Mucosa of rectum (tissue), 2 donors: ENCODE data around the gene RAB9B.

Experiments
- H3K27ac ChIP-seq, 2 donors: one replicate each; pipeline ENCODE4 v1.7.0; 2013; ENCODE audit warnings: inconsistent platforms in 2 of 2, low read depth in 2 of 2, low read length in 2 of 2
- H3K27me3 ChIP-seq, 2 donors: one replicate each; pipeline ENCODE4 v1.7.0; 2013; ENCODE audit warnings: low read length in 2 of 2; ENCODE audit not compliant: control insufficient read depth in 2 of 2, insufficient read depth in 2 of 2
- H3K36me3 ChIP-seq, 2 donors: one replicate each; pipeline ENCODE4 v1.7.0; 2013; ENCODE audit warnings: low read length in 2 of 2; ENCODE audit not compliant: control insufficient read depth in 2 of 2, insufficient read depth in 2 of 2
- H3K4me1 ChIP-seq, 2 donors: one replicate each; pipeline ENCODE4 v1.7.0; 2013; ENCODE audit warnings: low read length in 2 of 2, mild to moderate bottlenecking in 1 of 2; ENCODE audit not compliant: control insufficient read depth in 2 of 2, insufficient read depth in 2 of 2
- H3K4me3 ChIP-seq, 2 donors: one replicate each; pipeline ENCODE4 v1.7.0; 2013; ENCODE audit warnings: low read length in 2 of 2
- H3K9ac ChIP-seq, 2 donors: one replicate each; pipeline ENCODE4 v1.7.0; 2013; ENCODE audit warnings: low read length in 2 of 2, low read depth in 1 of 2, mild to moderate bottlenecking in 1 of 2
- H3K9me3 ChIP-seq, 2 donors: one replicate each; pipeline ENCODE4 v1.7.0; 2013; ENCODE audit warnings: low read length in 2 of 2; ENCODE audit not compliant: control insufficient read depth in 2 of 2
- donor health status: healthy.
- donor health status: Normal muscosa, but diverticular disease.

Gene RAB9B

GRCh38 chrX:103791228-103791627, 40.8 kb downstream of the RAB9B start:
- H3K27me3 ChIP-seq = peaks cover 3 to 4% of the 10 kb centered on the region in 2 donors
- H3K9me3 ChIP-seq = no peaks in the 10 kb centered on the region
- H3K27ac ChIP-seq = no peak overlapping the region
- H3K9ac ChIP-seq = no peak overlapping the region
- no peaks in the 10 kb centered on the region for H3K4me1 ChIP-seq
- no peak overlapping the region for H3K4me3 ChIP-seq
- H3K36me3 ChIP-seq = no peaks in the 10 kb centered on the region

- H3K27me3 ChIP-seq = peaks cover 3 to 4% of the 10 kb centered on the region in 2 donors
Measured at GRCh38 chrX:103789004-103789403, 43.1 kb downstream of the RAB9B start.

GRCh38 chrX:103783971-103784370, 48.1 kb downstream of the RAB9B start:
- H3K4me1 ChIP-seq = no peaks in the 10 kb centered on the region
- no peak overlapping the region for H3K4me3 ChIP-seq
- no peak overlapping the region for H3K27ac ChIP-seq
- H3K27me3 ChIP-seq = peaks cover 0 to 3% of the 10 kb centered on the region in 2 donors
- H3K36me3 ChIP-seq = no peaks in the 10 kb centered on the region
- no peak overlapping the region for H3K9ac ChIP-seq
- no peaks in the 10 kb centered on the region for H3K9me3 ChIP-seq

More at GRCh38 chrX:103789004-103789403, 43.1 kb downstream of the RAB9B start:
- Histone ChIP-seq H3K4me1 (no peaks in the 10 kb centered on the region), H3K9me3 (no peaks in the 10 kb centered on the region), H3K4me3 (no peak overlapping the region), H3K27ac (no peak overlapping the region), H3K36me3 (no peaks in the 10 kb centered on the region), H3K9ac (no peak overlapping the region)

GRCh38 chrX:103783196-103783595, 48.9 kb downstream of the RAB9B start:
- Histone ChIP-seq H3K9me3 (no peaks in the 10 kb centered on the region), H3K4me1 (no peaks in the 10 kb centered on the region), H3K9ac (no peak overlapping the region), H3K27me3 (no peaks in the 10 kb centered on the region), H3K27ac (no peak overlapping the region), H3K36me3 (no peaks in the 10 kb centered on the region), H3K4me3 (no peak overlapping the region)

- no peaks in the 10 kb centered on the region for H3K27me3 ChIP-seq
- no peaks in the 10 kb centered on the region for H3K36me3 ChIP-seq
- no peak overlapping the region for H3K4me3 ChIP-seq
- no peaks in the 10 kb centered on the region for H3K4me1 ChIP-seq
- no peaks in the 10 kb centered on the region for H3K9me3 ChIP-seq
- H3K9ac ChIP-seq = no peak overlapping the region
- no peak overlapping the region for H3K27ac ChIP-seq
Measured at GRCh38 chrX:103782640-103783039, 49.4 kb downstream of the RAB9B start.

- no peak overlapping the region for H3K9ac ChIP-seq
- H3K27ac ChIP-seq = no peak overlapping the region
- H3K27me3 ChIP-seq = peaks cover 2 to 3% of the 10 kb centered on the region in 2 donors
- H3K4me1 ChIP-seq = no peaks in the 10 kb centered on the region
- H3K36me3 ChIP-seq = no peaks in the 10 kb centered on the region
- no peak overlapping the region for H3K4me3 ChIP-seq
- no peaks in the 10 kb centered on the region for H3K9me3 ChIP-seq
Measured at GRCh38 chrX:103781706-103782105, 50.4 kb downstream of the RAB9B start.

- Histone ChIP-seq H3K4me3 (no peak overlapping the region), H3K27ac (no peak overlapping the region), H3K9me3 (no peaks in the 10 kb centered on the region), H3K27me3 (peaks cover 2 to 3% of the 10 kb centered on the region in 2 donors), H3K9ac (no peak overlapping the region), H3K4me1 (no peaks in the 10 kb centered on the region), H3K36me3 (no peaks in the 10 kb centered on the region)
Measured at GRCh38 chrX:103781062-103781402, 51.0 kb downstream of the RAB9B start.

GRCh38 chrX:103780336-103781061, 51.6 kb downstream of the RAB9B start:
- H3K9me3 ChIP-seq = no peaks in the 10 kb centered on the region
- no peak overlapping the region for H3K4me3 ChIP-seq
- H3K4me1 ChIP-seq = no peaks in the 10 kb centered on the region
- no peak overlapping the region for H3K9ac ChIP-seq
- H3K27me3 ChIP-seq = peaks cover 2 to 3% of the 10 kb centered on the region in 2 donors
- no peaks in the 10 kb centered on the region for H3K36me3 ChIP-seq
- H3K27ac ChIP-seq = no peak overlapping the region

- no peak overlapping the region for H3K9ac ChIP-seq
- H3K4me1 ChIP-seq = no peaks in the 10 kb centered on the region
- no peaks in the 10 kb centered on the region for H3K9me3 ChIP-seq
- H3K4me3 ChIP-seq = no peak overlapping the region
- no peak overlapping the region for H3K27ac ChIP-seq
- no peaks in the 10 kb centered on the region for H3K36me3 ChIP-seq
- peaks cover 2 to 5% of the 10 kb centered on the region in 2 donors for H3K27me3 ChIP-seq
Measured at GRCh38 chrX:103779141-103779789, 52.8 kb downstream of the RAB9B start.

- no peak within 1 kb of the TSS for H3K27ac ChIP-seq
- no peaks in the 10 kb centered on the region for H3K36me3 ChIP-seq
- H3K9ac ChIP-seq = no peak within 1 kb of the TSS
- no peaks in the 10 kb centered on the region for H3K9me3 ChIP-seq
- H3K4me1 ChIP-seq = no peaks in the 10 kb centered on the region
- no peak within 1 kb of the TSS for H3K4me3 ChIP-seq
- H3K27me3 ChIP-seq = peaks cover 4 to 8% of the 10 kb centered on the region in 2 donors
Measured at GRCh38 chrX:103776546-103776945, 55.5 kb downstream of the RAB9B start, which contains the start of gene PLP1. Gene PLP1 (plus strand): TSS chrX:103776840. CDS start chrX:103776996, 156 bp downstream.
